Bronchial epithelial cell (primary cell): ENCODE measurements around the gene NTM. TPM values are rescaled to one million over a fixed set of nuclear protein-coding genes. Genes with fewer than 3 reads are reported as not detected.

ENCODE experiments used
- DNase-seq: peaks from one replicate; pipeline ENCODE4 v3.0.0-alpha.2; 2010; ENCODE audit warnings: low read depth
- FAIRE-seq: peaks from 2 replicates; lab custom pipeline; 2011; peaks lifted over from hg19 to GRCh38; lab: Jason Lieb, UNC
- H3K27me3 ChIP-seq: 2 replicates; pipeline ENCODE4 v1.5.1; 2011; ENCODE audit warnings: low read length; ENCODE audit not compliant: control insufficient read depth, insufficient read depth
- H3K36me3 ChIP-seq: 2 replicates; pipeline ENCODE4 v1.5.1; 2011; ENCODE audit warnings: low read length; ENCODE audit not compliant: control insufficient read depth, insufficient read depth
- H3K4me3 ChIP-seq: 2 replicates; pipeline ENCODE4 v1.5.1; 2011; ENCODE audit warnings: mild to moderate bottlenecking, low read depth, low read length, control low read depth
- CTCF ChIP-seq: IDR thresholded peaks from 2 replicates; pipeline ENCODE4 v1.5.1; 2011; ENCODE audit warnings: mild to moderate bottlenecking, moderate library complexity, low read length, control low read depth, inconsistent platforms; ENCODE audit not compliant: insufficient read depth, severe bottlenecking
- total RNA-seq: library from RNA; depleted of rRNA; stranded (reverse); fragments of >200 nt; gene quantifications from 2 replicates; pipeline ENCODE4 v1.2.1, GENCODE V29; 2014

NTM gene
- total RNA-seq, 1 donor from 2014 or later: 4.2 TPM

- TF ChIP-seq CTCF: no peak
- FAIRE-seq (no peak), DNase-seq (no peak)
- H3K36me3 ChIP-seq: no peaks in the 10 kb centered on the region
- H3K4me3 ChIP-seq: no peak overlapping the region
- H3K27me3 ChIP-seq: no peaks in the 10 kb centered on the region
Measured at GRCh38 chr11:131739243-131739882, 368.9 kb downstream of the NTM start.

- no peak for FAIRE-seq
- peak; percentile 27 for DNase-seq
- Histone ChIP-seq H3K27me3 (no peaks in the 10 kb centered on the region), H3K4me3 (no peak overlapping the region), H3K36me3 (no peaks in the 10 kb centered on the region)
- TF ChIP-seq CTCF: no peak
Measured at GRCh38 chr11:131744847-131745246, 374.4 kb downstream of the NTM start.

- no peak for TF ChIP-seq CTCF
- Histone ChIP-seq H3K36me3 (no peaks in the 10 kb centered on the region), H3K27me3 (no peaks in the 10 kb centered on the region), H3K4me3 (no peak overlapping the region)
- FAIRE-seq (no peak), DNase-seq (peak; percentile 13)
Measured at GRCh38 chr11:131745405-131745804, 375.0 kb downstream of the NTM start.

DNA sequence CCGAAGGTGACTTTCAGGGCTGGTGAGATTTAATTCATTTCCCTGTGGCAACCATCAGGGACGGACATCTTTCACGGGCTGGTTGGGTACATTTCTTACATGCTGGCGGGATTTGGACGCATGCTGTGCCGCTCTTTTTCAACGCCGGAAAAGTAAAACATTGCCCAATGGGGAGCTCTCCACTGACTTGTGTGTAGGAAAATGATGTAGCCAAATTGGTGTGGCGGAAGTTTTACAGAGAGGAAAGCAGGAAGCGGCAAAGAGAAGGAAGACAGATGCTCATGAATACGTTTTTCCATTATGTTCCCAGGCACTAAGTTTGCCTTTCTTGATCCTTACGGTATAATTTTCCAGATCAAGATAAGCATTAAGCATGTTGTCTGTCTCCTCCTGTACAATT is 375.8 kb downstream of the NTM start:
- FAIRE-seq: no peak
- no peak overlapping the region for H3K4me3 ChIP-seq
- no peaks in the 10 kb centered on the region for H3K27me3 ChIP-seq
- no peak for DNase-seq
- no peak for TF ChIP-seq CTCF
- H3K36me3 ChIP-seq: no peaks in the 10 kb centered on the region

DNA sequence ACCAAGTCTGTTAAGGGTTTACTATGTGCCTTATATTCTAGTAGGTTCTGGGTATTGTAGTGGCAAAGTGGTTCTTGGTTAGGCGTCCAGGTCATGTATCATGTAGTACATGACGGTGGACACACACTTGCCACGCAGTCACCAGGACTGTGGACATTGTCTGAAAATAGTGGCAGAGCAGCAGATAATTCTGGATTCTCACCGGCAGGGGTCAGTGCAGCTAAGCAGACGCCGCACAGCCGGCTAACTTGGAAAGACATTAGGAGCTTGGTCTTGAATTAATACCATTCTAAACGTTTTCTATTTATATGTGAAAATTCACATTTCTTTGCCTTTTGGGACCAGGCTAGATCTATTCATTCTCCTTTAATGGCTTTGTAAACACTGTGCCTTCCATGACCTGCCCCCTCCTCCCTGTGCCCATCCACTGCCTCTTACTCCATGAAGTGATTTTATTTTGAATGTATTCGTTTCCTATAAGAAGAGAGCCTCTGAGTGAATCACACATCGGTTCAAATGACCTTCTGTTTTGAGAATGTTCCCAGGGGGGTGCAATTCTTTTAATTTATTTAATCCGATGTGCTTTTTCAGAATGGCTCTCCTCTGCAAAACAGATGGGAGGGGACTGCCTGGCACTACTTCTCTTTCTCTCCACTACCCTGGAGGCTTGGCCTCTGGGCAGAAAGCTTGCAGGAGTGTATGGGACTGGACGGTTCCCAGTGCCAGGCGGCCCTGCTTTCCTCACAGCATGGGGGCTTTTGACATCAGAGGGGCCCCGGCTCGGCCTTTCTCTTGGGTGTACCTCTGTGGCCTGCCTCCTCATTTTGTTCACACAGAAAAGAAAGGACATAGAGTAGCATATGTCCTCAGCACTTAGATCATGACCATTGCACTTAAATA is 378.0 kb downstream of the NTM start:
- Histone ChIP-seq H3K27me3 (no peaks in the 10 kb centered on the region), H3K36me3 (no peaks in the 10 kb centered on the region), H3K4me3 (no peak overlapping the region)
- FAIRE-seq: peak; percentile 52
- peak; percentile 33 for DNase-seq
- TF ChIP-seq CTCF: peak; percentile 82
